ENCODE measurements around the gene CENPT.

DNA sequence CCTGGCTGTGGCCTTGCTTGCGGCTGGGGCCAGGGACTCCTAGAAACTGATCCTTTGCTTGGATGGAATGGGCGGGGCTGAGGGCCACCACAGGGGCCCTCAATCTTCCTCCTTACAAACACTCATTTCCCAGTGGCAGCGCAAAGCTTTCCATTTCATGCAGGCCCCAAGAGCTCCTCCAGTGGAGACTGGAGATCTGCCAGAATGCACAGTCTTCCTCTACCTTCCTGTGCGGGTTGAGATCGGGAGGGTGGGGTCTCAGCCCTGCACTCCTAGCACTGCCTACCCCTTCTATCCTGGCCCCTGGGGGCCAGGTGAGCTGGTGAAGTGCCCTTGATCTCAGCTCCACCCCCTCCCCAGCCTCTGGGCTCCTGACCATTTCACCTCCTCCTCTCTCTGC lies 38.9 kb upstream of the CENPT start:
- TF ChIP-seq, protein P1, sequence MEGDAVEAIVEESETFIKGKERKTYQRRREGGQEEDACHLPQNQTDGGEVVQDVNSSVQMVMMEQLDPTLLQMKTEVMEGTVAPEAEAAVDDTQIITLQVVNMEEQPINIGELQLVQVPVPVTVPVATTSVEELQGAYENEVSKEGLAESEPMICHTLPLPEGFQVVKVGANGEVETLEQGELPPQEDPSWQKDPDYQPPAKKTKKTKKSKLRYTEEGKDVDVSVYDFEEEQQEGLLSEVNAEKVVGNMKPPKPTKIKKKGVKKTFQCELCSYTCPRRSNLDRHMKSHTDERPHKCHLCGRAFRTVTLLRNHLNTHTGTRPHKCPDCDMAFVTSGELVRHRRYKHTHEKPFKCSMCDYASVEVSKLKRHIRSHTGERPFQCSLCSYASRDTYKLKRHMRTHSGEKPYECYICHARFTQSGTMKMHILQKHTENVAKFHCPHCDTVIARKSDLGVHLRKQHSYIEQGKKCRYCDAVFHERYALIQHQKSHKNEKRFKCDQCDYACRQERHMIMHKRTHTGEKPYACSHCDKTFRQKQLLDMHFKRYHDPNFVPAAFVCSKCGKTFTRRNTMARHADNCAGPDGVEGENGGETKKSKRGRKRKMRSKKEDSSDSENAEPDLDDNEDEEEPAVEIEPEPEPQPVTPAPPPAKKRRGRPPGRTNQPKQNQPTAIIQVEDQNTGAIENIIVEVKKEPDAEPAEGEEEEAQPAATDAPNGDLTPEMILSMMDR (IDR thresholded peaks at IDR 0.05), result no peak
- TF ChIP-seq POLR2A (IDR thresholded peaks at IDR 0.05), result no peak

Measured in right lobe of liver (tissue), 4 donors.